ENCODE measurements around the gene ALG1L2. TPM values are rescaled to one million over a fixed set of nuclear protein-coding genes. Genes with fewer than 3 reads are reported as not detected.
"Not testable (repeated sequence)": the region's sequence is repeated elsewhere in the genome, so short reads cannot be mapped to it uniquely, and the experiment has no call there.

Gene ALG1L2
- total and polyA plus RNA-seq, 2 of the 8 experiments (the other 6 are each of a cell fraction or from before 2014, with no cell fraction given), result 0.15 to 1.7 TPM

GRCh38 chr3:130102545-130102944, 20.9 kb downstream of the ALG1L2 start:
- H2BK20ac ChIP-seq (ENCODE audit: low read length); DNase-seq (ENCODE audit: low read depth in 1 of 2, low spot score in 2 of 2); H4K20me1 ChIP-seq (replicated peaks in 1 of 2; ENCODE audit: control insufficient read depth in 1 of 2, insufficient read depth in 2 of 2, low read length in 2 of 2); H3K4ac ChIP-seq (replicated peaks; ENCODE audit: insufficient read length, low read depth, low read length); H4K91ac ChIP-seq (replicated peaks; ENCODE audit: insufficient read length, low read length); H2BK15ac ChIP-seq (ENCODE audit: low read length); H3K23me2 ChIP-seq (ENCODE audit: low read depth, low read length); H3K23ac ChIP-seq (ENCODE audit: insufficient read length); H3K79me2 ChIP-seq (ENCODE audit: control insufficient read depth in 1 of 2, insufficient read depth in 2 of 2, low read length in 2 of 2); H2AK5ac ChIP-seq (ENCODE audit: low read depth, low read length); H3K27ac ChIP-seq (ENCODE audit: low read depth, low read length); H3K36me3 ChIP-seq (ENCODE audit: control insufficient read depth in 2 of 4, insufficient read depth in 4 of 4, low read length in 3 of 4); H3K18ac ChIP-seq (ENCODE audit: extremely low read depth, low read length); H2BK12ac ChIP-seq (ENCODE audit: low read depth, low read length); H3K4me3 ChIP-seq (ENCODE audit: extremely low read depth in 1 of 4, insufficient read depth in 2 of 4, low read depth in 3 of 4, low read length in 4 of 4); H2BK5ac ChIP-seq (ENCODE audit: low read depth, low read length); H3K9me3 ChIP-seq (ENCODE audit: insufficient read depth in 2 of 2, low read depth in 1 of 2, low read length in 1 of 2); FAIRE-seq; H2BK120ac ChIP-seq (replicated peaks; ENCODE audit: low read depth, low read length); H4K8ac ChIP-seq (ENCODE audit: extremely low read depth, insufficient read depth, low read length); H3K4me1 ChIP-seq (replicated peaks in 1 of 4; ENCODE audit: control insufficient read depth in 3 of 4, insufficient read depth in 4 of 4, low read length in 3 of 4); H3K56ac ChIP-seq (replicated peaks; ENCODE audit: insufficient read length, low read depth, low read length); H3K27me3 ChIP-seq (replicated peaks in 1 of 4; ENCODE audit: control insufficient read depth in 3 of 4, extremely low read depth in 1 of 4, insufficient read depth in 3 of 4, low read length in 3 of 4); H2AFZ ChIP-seq (ENCODE audit: low read length); H3K9ac ChIP-seq (replicated peaks in 1 of 4; ENCODE audit: extremely low read depth in 1 of 4, low read depth in 3 of 4, low read length in 3 of 4); H4K5ac ChIP-seq (ENCODE audit: insufficient read length, low read depth, low read length); H3K14ac ChIP-seq (ENCODE audit: insufficient read length); H3K79me1 ChIP-seq (ENCODE audit: low read depth, low read length); H3K4me2 ChIP-seq (ENCODE audit: insufficient read depth in 1 of 2, low read depth in 2 of 2, low read length in 2 of 2); POLR2A ChIA-PET (ENCODE audit: partially characterized antibody): not testable (repeated sequence)
- CTCF ChIA-PET (ENCODE audit: partially characterized antibody), result interaction anchor here (1.0 to 6.6 kb wide), 2 partner anchors 155 to 161 kb away, joined by 3 to 75 read pairs; no protein-coding TSS in a partner anchor
- 84% methylated on average over 18 of the region's 19 CpGs; no CpG with 5 or more reads in 1 of the 2 experiments for WGBS, 2 experiments (ENCODE audit: extremely low coverage in 1 of 2, insufficient coverage in 1 of 2, insufficient read length in 1 of 2, insufficient replicate concordance in 2 of 2, low coverage in 1 of 2, low lambda C conversion rate in 2 of 2, missing lambda C conversion rate in 1 of 2)

- H2BK20ac ChIP-seq (ENCODE audit: low read length); H3K27me3 ChIP-seq (replicated peaks in 1 of 4; ENCODE audit: control insufficient read depth in 3 of 4, extremely low read depth in 1 of 4, insufficient read depth in 3 of 4, low read length in 3 of 4); H4K20me1 ChIP-seq (replicated peaks in 1 of 2; ENCODE audit: control insufficient read depth in 1 of 2, insufficient read depth in 2 of 2, low read length in 2 of 2); H2AK5ac ChIP-seq (ENCODE audit: low read depth, low read length); POLR2A ChIA-PET (ENCODE audit: partially characterized antibody); H4K91ac ChIP-seq (replicated peaks; ENCODE audit: insufficient read length, low read length); H3K9me3 ChIP-seq (ENCODE audit: insufficient read depth in 2 of 2, low read depth in 1 of 2, low read length in 1 of 2); H2BK15ac ChIP-seq (ENCODE audit: low read length); H3K18ac ChIP-seq (ENCODE audit: extremely low read depth, low read length); H4K8ac ChIP-seq (ENCODE audit: extremely low read depth, insufficient read depth, low read length); H3K14ac ChIP-seq (ENCODE audit: insufficient read length); H2BK5ac ChIP-seq (ENCODE audit: low read depth, low read length); H2AFZ ChIP-seq (ENCODE audit: low read length); H3K4me3 ChIP-seq (ENCODE audit: extremely low read depth in 1 of 4, insufficient read depth in 2 of 4, low read depth in 3 of 4, low read length in 4 of 4); H2BK120ac ChIP-seq (replicated peaks; ENCODE audit: low read depth, low read length); H3K9ac ChIP-seq (replicated peaks in 1 of 4; ENCODE audit: extremely low read depth in 1 of 4, low read depth in 3 of 4, low read length in 3 of 4); H2BK12ac ChIP-seq (ENCODE audit: low read depth, low read length); FAIRE-seq; H4K5ac ChIP-seq (ENCODE audit: insufficient read length, low read depth, low read length); H3K23me2 ChIP-seq (ENCODE audit: low read depth, low read length); DNase-seq (ENCODE audit: low read depth in 1 of 2, low spot score in 2 of 2); H3K27ac ChIP-seq (ENCODE audit: low read depth, low read length); H3K4me1 ChIP-seq (replicated peaks in 1 of 4; ENCODE audit: control insufficient read depth in 3 of 4, insufficient read depth in 4 of 4, low read length in 3 of 4); H3K79me2 ChIP-seq (ENCODE audit: control insufficient read depth in 1 of 2, insufficient read depth in 2 of 2, low read length in 2 of 2); H3K79me1 ChIP-seq (ENCODE audit: low read depth, low read length); H3K23ac ChIP-seq (ENCODE audit: insufficient read length); H3K36me3 ChIP-seq (ENCODE audit: control insufficient read depth in 2 of 4, insufficient read depth in 4 of 4, low read length in 3 of 4); H3K4ac ChIP-seq (replicated peaks; ENCODE audit: insufficient read length, low read depth, low read length); H3K56ac ChIP-seq (replicated peaks; ENCODE audit: insufficient read length, low read depth, low read length); H3K4me2 ChIP-seq (ENCODE audit: insufficient read depth in 1 of 2, low read depth in 2 of 2, low read length in 2 of 2): not testable (repeated sequence)
- WGBS, 2 experiments (ENCODE audit: extremely low coverage in 1 of 2, insufficient coverage in 1 of 2, insufficient read length in 1 of 2, insufficient replicate concordance in 2 of 2, low coverage in 1 of 2, low lambda C conversion rate in 2 of 2, missing lambda C conversion rate in 1 of 2), result 94% methylated on average over 11 of the region's 14 CpGs; no CpG with 5 or more reads in 1 of the 2 experiments
- CTCF ChIA-PET (ENCODE audit: partially characterized antibody), result interaction anchor here (1.1 to 6.6 kb wide), 2 partner anchors 157 to 163 kb away, joined by 3 to 75 read pairs; no protein-coding TSS in a partner anchor
Measured at GRCh38 chr3:130104191-130104590, 22.6 kb downstream of the ALG1L2 start.
